ENCODE measurements around the gene AIM2. TPM values are rescaled to one million over a fixed set of nuclear protein-coding genes. Genes with fewer than 3 reads are reported as not detected.

AIM2 gene
- polyA plus RNA-seq, 1 experiment = not detected

DNA sequence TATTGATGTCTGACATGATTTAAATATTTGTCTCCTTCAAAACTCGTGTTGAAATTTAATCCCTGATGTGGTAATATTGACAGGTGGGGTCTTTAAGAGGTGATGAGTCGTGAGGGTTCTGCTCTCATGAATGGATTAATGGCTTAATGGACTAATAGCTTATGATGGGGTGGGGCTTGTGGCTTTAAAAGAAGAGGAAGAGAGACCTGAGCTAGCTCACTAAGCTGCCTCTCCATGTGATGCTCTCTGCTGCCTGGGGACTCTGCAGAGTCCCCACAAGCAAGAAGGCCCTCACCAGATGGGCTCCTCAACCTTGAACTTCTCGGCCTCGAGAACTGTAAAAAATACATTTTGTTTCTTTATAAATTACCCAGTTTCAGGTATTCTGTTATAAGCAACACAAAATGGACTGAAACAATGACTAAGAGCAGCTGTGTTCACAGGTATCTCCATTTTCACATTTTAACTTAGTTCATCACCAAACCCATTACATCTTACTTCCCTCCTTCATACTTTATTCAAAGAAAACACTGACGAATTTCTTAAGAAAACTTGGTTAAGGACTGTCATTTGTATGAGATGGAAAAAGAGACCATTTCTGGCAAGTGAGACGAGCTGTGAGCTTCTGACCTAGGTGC is 12.1 kb upstream of the AIM2 start:
- TF ChIP-seq, protein P1, sequence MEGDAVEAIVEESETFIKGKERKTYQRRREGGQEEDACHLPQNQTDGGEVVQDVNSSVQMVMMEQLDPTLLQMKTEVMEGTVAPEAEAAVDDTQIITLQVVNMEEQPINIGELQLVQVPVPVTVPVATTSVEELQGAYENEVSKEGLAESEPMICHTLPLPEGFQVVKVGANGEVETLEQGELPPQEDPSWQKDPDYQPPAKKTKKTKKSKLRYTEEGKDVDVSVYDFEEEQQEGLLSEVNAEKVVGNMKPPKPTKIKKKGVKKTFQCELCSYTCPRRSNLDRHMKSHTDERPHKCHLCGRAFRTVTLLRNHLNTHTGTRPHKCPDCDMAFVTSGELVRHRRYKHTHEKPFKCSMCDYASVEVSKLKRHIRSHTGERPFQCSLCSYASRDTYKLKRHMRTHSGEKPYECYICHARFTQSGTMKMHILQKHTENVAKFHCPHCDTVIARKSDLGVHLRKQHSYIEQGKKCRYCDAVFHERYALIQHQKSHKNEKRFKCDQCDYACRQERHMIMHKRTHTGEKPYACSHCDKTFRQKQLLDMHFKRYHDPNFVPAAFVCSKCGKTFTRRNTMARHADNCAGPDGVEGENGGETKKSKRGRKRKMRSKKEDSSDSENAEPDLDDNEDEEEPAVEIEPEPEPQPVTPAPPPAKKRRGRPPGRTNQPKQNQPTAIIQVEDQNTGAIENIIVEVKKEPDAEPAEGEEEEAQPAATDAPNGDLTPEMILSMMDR (IDR thresholded peaks at IDR 0.05; ENCODE audit: low read depth, low read length) = no peak
- Histone ChIP-seq H3K27me3 (ENCODE audit: control insufficient read depth, insufficient read depth, low read length) (no peaks in the 10 kb centered on the region), H3K9me3 (ENCODE audit: control insufficient read depth, insufficient read depth, low read length) (no peaks in the 10 kb centered on the region), H3K27ac (ENCODE audit: low read depth, low read length) (no peak overlapping the region), H3K4me3 (ENCODE audit: low read depth, low read length) (no peak overlapping the region)
- DNase-seq (ENCODE audit: low read depth, low spot score) = no peak
- CTCF ChIA-PET = interaction anchor here (0.7 to 3.8 kb wide), 3 partner anchors 17 to 91 kb away, joined by 3 to 20 read pairs (median 5); no protein-coding TSS in a partner anchor
- POLR2A ChIA-PET = no interaction called here

DNA sequence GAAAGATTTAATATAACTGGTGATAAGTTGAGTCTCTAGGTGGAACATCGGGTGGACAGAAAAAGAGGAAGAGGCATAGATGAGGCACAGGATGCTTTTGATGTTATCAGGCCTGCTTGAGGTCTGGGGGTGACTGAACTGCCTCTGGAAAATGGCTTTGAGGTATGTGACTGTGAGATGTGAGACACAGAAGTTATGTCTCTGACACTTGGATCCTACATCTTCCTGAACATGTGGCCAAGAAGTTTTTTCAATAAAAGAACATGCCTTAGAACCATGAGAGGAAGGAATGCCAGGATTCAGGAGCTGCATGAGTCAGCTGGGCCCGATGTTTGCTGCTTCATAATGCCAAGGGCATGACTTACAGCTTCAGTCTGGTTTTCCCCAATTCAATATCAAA is 11.5 kb upstream of the AIM2 start:
- DNase-seq (ENCODE audit: low read depth, low spot score) = peak; percentile 48
- ChIA-PET CTCF (interaction anchor here (0.7 to 3.8 kb wide), 3 partner anchors 16 to 90 kb away, joined by 3 to 20 read pairs (median 5); no protein-coding TSS in a partner anchor), POLR2A (no interaction called here)
- Histone ChIP-seq H3K9me3 (ENCODE audit: control insufficient read depth, insufficient read depth, low read length) (no peaks in the 10 kb centered on the region), H3K27ac (ENCODE audit: low read depth, low read length) (no peak overlapping the region), H3K4me3 (ENCODE audit: low read depth, low read length) (no peak overlapping the region), H3K27me3 (ENCODE audit: control insufficient read depth, insufficient read depth, low read length) (no peaks in the 10 kb centered on the region)
- TF ChIP-seq, protein P1 (IDR thresholded peaks at IDR 0.05; ENCODE audit: low read depth, low read length) = no peak

DNA sequence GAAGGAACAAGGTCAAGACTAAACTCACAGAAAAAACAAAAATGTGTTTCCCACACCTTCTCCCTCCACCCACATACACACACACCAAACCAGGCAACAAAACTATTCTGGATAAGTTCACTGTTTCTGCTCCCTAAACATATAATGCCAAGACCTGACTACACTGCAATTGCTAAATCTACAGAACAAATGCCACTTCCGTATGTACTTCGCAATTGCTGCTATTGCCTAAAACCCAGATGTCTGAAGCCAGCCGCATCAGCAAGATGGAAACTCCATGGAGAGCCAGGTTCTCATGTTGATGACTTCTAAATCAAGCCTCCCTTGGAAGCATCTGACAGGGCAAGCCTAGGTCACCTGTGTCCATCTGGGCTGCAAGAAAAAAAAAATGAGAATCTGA is 8.3 kb upstream of the AIM2 start:
- TF ChIP-seq, protein P1 (IDR thresholded peaks at IDR 0.05; ENCODE audit: low read depth, low read length) = no peak
- POLR2A ChIA-PET = no interaction called here
- no peak overlapping the region for H3K4me3 ChIP-seq (ENCODE audit: low read depth, low read length)
- CTCF ChIA-PET = no interaction called here
- no peak for DNase-seq (ENCODE audit: low read depth, low spot score)
- H3K27ac ChIP-seq (ENCODE audit: low read depth, low read length) = no peak overlapping the region
- peaks cover 3% of the 10 kb centered on the region for H3K27me3 ChIP-seq (ENCODE audit: control insufficient read depth, insufficient read depth, low read length)
- H3K9me3 ChIP-seq (ENCODE audit: control insufficient read depth, insufficient read depth, low read length) = no peaks in the 10 kb centered on the region

DNA sequence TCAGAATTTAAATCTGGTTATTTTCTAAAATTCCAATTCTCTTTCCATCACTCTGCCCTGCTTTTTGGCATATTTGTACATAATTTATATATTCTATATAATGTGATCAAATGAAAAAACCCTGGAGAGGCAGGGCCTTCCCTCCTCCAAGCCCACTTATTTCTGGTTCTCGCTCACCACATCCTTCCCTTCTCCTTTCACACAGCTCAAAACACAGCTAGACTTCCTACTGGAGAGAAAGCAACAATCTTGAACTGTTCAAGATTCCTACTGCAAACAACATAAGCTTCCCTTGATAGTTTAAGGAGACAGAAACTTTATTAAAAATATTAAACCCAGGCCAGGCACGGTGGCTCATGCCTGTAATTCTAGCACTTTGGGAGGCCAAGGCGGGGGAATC is 7.6 kb upstream of the AIM2 start:
- DNase-seq (ENCODE audit: low read depth, low spot score) = no peak
- POLR2A ChIA-PET = no interaction called here
- no peak overlapping the region for H3K27ac ChIP-seq (ENCODE audit: low read depth, low read length)
- H3K4me3 ChIP-seq (ENCODE audit: low read depth, low read length) = no peak overlapping the region
- peaks cover 3% of the 10 kb centered on the region for H3K27me3 ChIP-seq (ENCODE audit: control insufficient read depth, insufficient read depth, low read length)
- CTCF ChIA-PET = interaction anchor here (2.8 kb wide), 1 partner anchor 12 kb away, joined by 18 read pairs; no protein-coding TSS in a partner anchor
- H3K9me3 ChIP-seq (ENCODE audit: control insufficient read depth, insufficient read depth, low read length) = no peaks in the 10 kb centered on the region
- TF ChIP-seq, protein P1 (IDR thresholded peaks at IDR 0.05; ENCODE audit: low read depth, low read length) = no peak

DNA sequence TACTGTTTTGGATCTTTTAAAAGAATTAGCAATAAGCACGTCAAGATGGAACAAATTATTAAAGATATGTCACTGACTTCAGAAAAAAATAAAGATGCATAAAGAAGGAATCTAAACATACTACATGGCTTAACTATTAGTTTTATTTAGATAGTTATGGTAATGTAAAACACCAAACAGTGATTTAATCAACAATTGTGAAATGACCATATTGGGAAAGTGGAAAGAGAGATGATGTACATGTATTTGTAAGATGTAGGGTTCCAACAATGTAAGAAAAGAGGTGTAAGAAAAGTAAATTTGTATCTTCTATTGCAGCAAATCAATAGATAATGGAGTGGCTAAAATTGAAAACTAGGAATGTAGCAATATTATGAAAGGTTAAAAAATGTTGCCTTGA is 6.4 kb upstream of the AIM2 start:
- POLR2A ChIA-PET = no interaction called here
- CTCF ChIA-PET = interaction anchor here (2.8 kb wide), 1 partner anchor 10 kb away, joined by 18 read pairs; no protein-coding TSS in a partner anchor

More for the DNA sequence above, 6.4 kb upstream of the AIM2 start:
- Histone ChIP-seq H3K27ac (ENCODE audit: low read depth, low read length) (no peak overlapping the region), H3K27me3 (ENCODE audit: control insufficient read depth, insufficient read depth, low read length) (peaks cover 3% of the 10 kb centered on the region), H3K9me3 (ENCODE audit: control insufficient read depth, insufficient read depth, low read length) (no peaks in the 10 kb centered on the region), H3K4me3 (ENCODE audit: low read depth, low read length) (no peak overlapping the region)
- TF ChIP-seq, protein P1 (IDR thresholded peaks at IDR 0.05; ENCODE audit: low read depth, low read length) = no peak
- no peak for DNase-seq (ENCODE audit: low read depth, low spot score)

Data from AG04450 (cell line).